Central memory CD4-positive, alpha-beta T cell (primary cell): Measurements from ENCODE around the gene ACACA.

Experiments used
- DNase-seq: peaks from one replicate; pipeline ENCODE4 v3.0.0; 2022

Gene ACACA

DNA sequence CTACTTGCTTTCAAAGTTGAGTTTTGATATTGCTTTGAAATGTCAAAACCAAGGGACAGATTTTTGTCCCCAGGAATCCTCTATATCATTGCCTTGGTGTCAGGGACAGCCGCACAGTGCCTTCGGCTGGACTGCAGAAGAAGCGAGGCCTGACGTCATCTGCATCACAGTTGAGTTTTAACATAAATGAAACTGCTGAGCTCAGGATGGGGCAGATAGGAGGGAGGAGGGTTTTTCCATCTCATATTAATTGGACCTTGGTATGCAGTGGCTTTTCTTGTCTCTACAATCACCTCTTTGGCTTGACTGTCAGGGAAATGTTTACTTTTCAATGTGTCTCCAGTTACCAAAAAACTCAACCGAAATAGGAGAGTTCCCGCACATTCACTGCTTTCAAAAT is 346.5 kb downstream of the ACACA start:
- DNase-seq, result no peak

DNA sequence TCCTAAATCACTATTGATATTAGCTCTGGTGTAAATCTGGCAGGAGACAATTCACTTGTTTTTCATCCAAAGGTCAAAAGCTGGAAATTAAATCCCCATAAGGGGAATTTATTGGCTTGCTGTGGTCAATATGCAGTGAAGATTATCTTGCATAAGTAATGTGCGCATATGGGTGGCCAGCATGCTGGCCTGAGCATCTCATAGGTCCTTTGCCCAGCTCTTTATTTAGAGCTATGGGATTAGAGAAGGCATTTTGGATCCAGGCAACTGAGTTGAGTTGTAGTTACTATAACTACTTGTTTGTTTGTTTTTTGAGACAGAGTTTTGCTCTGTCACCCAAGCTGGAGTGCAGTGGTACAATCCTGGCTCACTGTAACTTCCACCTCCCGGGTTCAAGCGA is 347.1 kb downstream of the ACACA start:
- DNase-seq, result no peak

DNA sequence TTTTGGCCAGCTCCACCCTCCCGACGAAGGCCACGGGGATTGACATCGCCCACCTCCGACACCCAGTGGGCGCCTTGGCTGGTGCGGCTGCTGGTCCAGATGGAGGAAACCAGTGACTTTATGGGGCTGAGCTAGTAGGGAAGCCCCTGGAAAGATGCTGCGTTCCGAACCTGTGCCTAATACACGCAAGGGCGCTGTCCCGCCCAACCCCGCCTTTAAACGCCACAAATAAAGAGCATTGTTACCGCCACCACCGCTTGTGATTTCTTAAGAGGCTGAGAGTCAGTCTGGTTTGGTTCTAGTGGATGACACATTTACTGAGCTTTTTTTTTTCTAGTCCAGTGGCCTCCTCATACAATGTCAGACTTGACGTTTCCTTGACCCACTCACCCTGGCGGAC is 350.0 kb downstream of the ACACA start:
- no peak for DNase-seq

DNA sequence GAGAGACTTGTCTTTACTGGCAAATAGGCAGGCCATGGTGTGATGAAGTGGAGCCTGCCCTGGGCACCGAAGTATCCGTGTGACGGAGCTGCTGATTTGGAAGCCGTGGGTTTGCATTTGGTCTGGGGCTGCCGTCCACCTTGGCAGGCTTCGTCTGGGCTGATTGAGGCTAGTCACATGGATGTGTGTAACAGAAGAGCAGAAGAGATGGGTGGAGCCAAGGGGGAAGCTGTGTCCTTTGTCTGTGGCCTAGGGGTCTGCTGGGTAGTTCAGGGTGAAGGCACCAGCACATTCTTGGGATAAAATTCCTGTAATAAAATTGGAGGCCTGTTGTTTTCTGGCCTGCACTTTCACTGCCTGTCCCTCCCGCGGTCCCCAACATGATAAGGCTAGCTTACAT is 351.7 kb downstream of the ACACA start:
- no peak for DNase-seq

DNA sequence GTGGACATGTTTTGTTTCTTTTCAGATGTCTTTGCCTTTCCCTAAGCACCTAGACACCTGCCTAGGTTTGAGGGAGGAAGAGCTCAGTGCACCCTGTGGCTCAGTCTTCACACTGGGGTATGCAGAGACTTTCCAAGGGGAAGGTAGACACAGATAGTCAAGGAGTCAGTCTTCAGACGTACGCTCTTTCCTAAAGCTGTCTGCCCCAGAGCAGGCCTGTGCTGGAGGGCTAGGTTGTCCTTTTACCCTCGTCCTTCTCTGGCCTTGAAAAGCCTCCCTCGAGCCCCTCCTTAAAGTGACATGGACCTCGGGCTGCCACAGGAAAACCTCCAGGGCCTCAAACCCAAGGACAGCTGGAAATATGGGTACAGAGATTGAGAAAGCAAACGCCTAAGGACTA is 354.2 kb downstream of the ACACA start:
- no peak for DNase-seq

DNA sequence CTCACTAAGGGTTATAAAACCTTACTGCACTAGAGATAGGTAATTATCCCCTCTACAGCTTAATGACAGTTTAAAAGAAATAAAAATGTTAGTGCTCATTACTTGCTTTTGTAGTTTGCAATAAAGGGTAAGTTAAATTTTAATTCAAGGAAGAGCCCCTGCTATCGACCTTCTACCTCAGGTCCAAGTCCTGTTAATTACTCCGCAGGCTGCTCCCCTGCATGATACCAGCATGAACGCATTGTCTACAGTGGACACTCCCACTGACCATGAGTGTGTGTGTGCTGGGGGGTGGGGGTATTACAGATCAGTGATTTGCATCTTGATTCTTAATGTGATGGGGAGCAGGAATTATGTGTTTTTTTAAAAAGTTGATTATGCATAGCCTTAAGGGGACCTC is 354.8 kb downstream of the ACACA start:
- DNase-seq, result no peak

DNA sequence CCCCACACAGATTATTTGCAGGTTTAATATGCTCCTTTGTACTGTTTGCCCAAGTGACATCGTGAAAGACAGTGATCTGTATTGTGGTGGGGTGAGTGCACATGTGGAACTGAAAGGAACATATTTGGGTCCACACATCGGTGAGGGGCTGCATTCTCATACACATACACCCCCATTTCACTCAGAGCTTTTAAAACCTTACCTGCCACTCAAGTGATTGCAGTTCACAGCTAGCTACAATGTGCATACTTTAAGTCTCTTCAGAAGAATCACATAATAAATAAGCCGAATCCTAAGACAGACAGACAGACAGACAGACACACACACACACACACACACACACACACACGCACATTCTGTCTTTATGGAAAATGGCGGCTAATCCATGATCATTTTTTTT is 355.3 kb downstream of the ACACA start:
- DNase-seq, result no peak

DNA sequence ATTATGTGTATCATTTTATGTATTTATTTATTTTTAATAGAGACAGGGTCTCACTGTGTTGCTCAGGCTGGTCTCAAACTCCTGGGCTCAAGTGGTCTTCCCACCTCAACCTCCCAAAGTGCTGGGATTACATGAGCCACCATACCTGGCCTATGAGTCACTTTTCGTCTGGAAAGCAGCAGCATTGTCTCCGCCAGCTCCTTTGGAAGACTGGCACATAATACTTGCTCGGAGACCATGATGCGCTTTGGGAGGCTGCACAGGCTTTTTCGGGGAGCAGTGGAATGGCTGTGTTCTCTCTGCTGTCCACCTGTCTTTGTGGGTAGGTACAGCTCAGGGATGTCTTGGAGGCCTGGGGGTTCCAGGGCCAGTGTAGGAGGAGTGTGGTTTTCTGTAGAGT is 355.7 kb downstream of the ACACA start:
- no peak for DNase-seq

DNA sequence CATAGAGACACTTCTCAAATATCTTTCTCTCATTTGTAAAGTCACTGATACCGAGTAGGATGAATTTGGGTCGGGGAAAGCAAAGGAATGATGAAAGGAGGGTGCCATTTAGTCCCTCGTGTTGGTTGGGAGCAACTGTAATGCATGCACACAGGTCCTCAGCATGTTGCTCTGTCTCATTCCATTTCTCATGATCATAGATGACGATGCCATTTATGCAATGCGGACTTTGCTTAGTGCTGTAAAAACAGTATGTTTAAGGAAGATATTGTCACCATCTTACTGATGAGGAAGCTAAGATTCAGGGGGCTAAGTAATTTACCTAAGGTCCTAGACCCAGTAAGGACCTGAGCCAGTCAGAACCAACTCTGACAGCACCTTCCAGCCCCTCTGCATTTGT is 357.8 kb downstream of the ACACA start:
- no peak for DNase-seq

DNA sequence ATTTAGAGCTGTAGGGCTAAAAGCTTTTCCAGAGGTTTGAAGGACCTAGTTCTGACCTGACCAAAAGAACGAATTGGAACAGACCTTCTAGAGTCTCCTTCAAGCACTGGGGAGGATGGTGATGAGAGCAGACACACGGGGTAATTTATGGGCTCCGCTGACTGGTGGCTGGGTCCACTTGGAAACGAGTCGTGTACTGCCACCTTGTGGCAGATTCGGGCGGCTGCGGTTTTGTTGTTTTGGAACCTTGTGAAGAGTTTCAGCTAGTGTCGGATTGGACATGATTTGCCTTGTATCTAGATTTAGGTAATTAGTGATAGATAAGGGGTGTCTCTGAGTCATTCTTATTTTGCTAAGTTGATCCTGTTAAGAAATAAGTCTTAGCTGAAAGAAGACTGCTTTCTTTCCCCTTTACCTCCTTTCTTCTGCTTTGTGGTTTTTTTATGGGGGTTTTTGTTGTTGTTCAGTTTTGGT is 359.0 kb downstream of the ACACA start:
- peak; percentile 48 for DNase-seq

DNA sequence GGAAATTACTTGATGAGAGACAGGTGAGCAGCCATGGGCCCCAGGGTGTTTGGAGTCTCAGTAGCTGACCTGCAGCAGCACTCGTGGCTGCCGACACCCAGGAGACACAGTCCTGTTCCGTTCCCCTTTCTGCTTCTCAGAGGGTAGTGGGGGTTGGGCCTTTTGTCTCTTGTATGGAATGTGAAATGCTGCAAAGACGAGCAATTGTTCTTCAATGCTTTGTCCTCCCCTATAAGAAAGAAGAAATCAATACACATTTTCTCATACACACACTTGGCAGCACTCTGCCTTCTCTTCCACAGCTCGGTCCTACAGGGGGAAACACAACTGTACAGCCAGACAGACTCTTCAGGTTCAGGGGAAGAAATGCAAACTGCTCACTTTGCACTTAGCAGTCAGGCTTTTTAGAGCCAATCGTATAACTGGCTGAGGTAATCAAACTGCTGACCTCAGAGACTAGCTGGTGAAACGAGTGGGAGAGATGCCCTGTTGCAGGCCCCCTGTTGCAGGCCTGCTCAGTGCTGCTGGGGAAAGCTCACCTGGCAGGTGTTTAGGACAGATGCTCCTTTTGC is 361.2 kb downstream of the ACACA start:
- no peak for DNase-seq

DNA sequence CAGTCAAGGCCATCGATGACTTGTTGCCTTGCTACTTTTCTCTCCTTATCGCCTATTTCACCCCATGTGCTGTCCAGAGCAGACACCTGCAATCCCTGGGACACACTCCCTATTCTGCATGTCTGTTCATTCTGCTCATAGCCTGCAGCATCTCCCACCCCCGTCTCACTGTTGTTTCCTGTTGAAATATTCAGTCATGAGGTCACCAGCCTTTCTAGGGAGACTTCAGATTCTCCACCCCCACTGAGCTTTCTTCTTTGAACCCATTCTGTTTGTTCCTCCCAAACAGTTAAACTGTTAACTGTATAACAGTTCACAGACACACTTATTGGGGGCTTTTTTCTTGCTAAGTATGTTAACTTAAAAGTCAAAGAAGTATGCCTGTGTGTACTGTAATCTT is 363.4 kb downstream of the ACACA start:
- DNase-seq, result no peak

DNA sequence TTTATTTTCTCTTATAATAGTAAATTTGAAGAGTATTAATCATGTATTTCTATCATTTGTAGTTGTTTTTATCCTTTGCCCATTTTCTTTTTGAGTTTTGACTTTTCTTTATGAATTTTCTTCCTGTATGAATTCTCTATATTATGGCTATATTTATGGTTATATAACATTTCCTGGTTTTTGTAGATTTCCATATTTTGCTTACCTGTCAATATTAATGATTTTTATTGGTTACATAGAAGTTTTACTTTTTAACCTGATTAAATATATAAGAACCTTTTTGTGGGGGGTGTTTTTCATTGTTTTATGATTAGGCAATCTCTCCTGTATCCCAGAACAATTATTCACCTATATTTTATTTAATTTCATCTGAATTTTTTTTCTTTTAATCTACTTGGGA is 364.7 kb downstream of the ACACA start:
- no peak for DNase-seq

DNA sequence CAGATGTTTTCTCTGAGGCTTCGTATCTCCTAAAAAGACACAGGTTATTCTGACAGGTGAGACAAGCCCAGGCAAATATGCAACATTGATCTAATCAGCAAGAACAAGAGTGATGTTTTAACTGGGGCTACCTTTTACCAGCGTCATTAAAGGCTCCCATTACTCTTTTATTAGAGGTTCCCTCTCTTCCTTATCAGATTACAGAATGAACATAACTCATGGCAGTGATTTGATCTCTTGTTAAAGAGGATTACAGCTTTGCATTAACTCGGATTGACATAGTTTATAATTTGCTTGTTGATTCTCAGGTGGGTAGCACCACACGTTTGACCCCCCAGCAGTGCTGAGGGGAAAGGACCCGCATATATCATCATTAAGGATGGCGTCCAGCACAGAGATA is 367.4 kb downstream of the ACACA start:
- DNase-seq, result no peak

DNA sequence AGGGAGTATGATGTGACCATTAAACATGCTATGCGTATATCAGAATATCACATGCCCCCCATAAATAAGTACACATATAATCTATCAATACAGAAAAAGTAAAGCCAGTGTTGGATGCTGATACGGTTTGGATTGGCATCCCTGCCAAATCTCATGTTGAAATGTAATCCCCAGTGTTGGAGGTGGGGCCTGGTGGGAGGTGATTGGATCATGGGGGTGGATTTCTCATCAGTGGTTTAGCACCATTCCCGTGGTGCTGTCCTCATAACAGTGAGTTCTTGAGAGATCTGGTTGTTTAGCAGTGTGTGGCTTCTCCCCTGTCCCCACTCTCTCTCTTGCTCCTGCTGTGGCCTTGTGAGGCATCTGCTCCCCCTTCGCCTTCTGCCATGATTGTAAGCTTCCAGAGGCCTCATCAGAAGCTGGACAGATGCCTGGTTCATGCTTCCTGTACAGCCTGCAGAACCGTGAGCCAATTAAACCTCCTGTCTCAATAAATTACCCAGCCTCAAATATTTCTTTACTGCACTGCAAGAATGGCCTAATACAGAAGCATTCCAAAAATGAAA is 369.0 kb downstream of the ACACA start:
- no peak for DNase-seq
